CD14-positive monocyte (primary cell): ENCODE results near the gene KLK15. TPM values are rescaled to one million over a fixed set of nuclear protein-coding genes. Genes with fewer than 3 reads are reported as not detected.

Experiments used
- DNase-seq, 3 donors: peaks; one replicate each; pipeline ENCODE4 v3.0.0-alpha.2; 2011 to 2022
- H2AFZ ChIP-seq: 2 replicates; pipeline ENCODE4 v1.6.0; 2012; ENCODE audit warnings: mild to moderate bottlenecking, low read depth, low read length, inconsistent platforms; ENCODE audit not compliant: insufficient read depth, poor library complexity, severe bottlenecking
- H3K27ac ChIP-seq, 2 donors: 1 replicate in 1 of 2; 2 replicates in 1 of 2; pipeline ENCODE4 v1.5.1; 2012 to 2013; ENCODE audit warnings: low read length in 2 of 2, control low read depth in 1 of 2, inconsistent platforms in 1 of 2, low read depth in 1 of 2, mild to moderate bottlenecking in 1 of 2
- H3K27me3 ChIP-seq, 2 donors: one replicate each; pipeline versions ENCODE4 v1.6.0 to v1.6.1; 2011 to 2013; ENCODE audit warnings: low read length in 2 of 2; ENCODE audit not compliant: control insufficient read depth in 2 of 2, insufficient read depth in 2 of 2
- H3K36me3 ChIP-seq, 2 donors: replicated peaks in 1 of 2; 1 replicate in 1 of 2; 2 replicates in 1 of 2; pipeline versions ENCODE4 v1.5.1 to v1.6.1; 2012 to 2013; ENCODE audit warnings: low read length in 2 of 2, control low read depth in 1 of 2, inconsistent platforms in 1 of 2, mild to moderate bottlenecking in 1 of 2; ENCODE audit not compliant: insufficient read depth in 2 of 2, control insufficient read depth in 1 of 2
- H3K4me1 ChIP-seq, 2 donors: 1 replicate in 1 of 2; 2 replicates in 1 of 2; pipeline versions ENCODE4 v1.5.1 to v1.6.1; 2012 to 2013; ENCODE audit warnings: low read length in 2 of 2, control low read depth in 1 of 2, inconsistent platforms in 1 of 2, mild to moderate bottlenecking in 1 of 2, moderate library complexity in 1 of 2; ENCODE audit not compliant: insufficient read depth in 2 of 2, control insufficient read depth in 1 of 2
- H3K4me2 ChIP-seq: replicated peaks from 2 replicates; pipeline ENCODE3; 2012; ENCODE audit warnings: low read length, moderate library complexity, mild to moderate bottlenecking; ENCODE audit not compliant: poor library complexity, severe bottlenecking; ENCODE audit errors: extremely low read depth
- H3K4me3 ChIP-seq, 3 experiments: fragments of 200-600 bp in 1 of 3; sonication (generic) in 1 of 3; replicated peaks in 1 of 3; 1 replicate in 2 of 3; 2 replicates in 1 of 3; pipeline ENCODE4 v1.5.1; 2011 to 2013; ENCODE audit warnings: low read length in 3 of 3, mild to moderate bottlenecking in 3 of 3, control low read depth in 2 of 3, low read depth in 2 of 3, inconsistent platforms in 1 of 3, moderate library complexity in 1 of 3
- H3K79me2 ChIP-seq: 2 replicates; pipeline ENCODE4 v1.6.0; 2012; ENCODE audit warnings: mild to moderate bottlenecking, control low read depth, inconsistent platforms, low read length, moderate library complexity; ENCODE audit not compliant: insufficient read depth
- H3K9ac ChIP-seq: 2 replicates; pipeline ENCODE4 v1.6.0; 2017; ENCODE audit warnings: low read length, mild to moderate bottlenecking; ENCODE audit not compliant: insufficient read depth, poor library complexity, severe bottlenecking
- H3K9me3 ChIP-seq, 2 donors: replicated peaks in 1 of 2; 1 replicate in 1 of 2; 2 replicates in 1 of 2; pipeline versions ENCODE4 v1.5.1 to v1.6.1; 2012 to 2013; ENCODE audit warnings: low read length in 2 of 2, control low read depth in 1 of 2; ENCODE audit not compliant: control insufficient read depth in 1 of 2, insufficient read depth in 1 of 2
- H4K20me1 ChIP-seq: 2 replicates; pipeline ENCODE4 v1.6.0; 2012; ENCODE audit warnings: mild to moderate bottlenecking, low read length, control low read depth, moderate library complexity; ENCODE audit not compliant: insufficient read depth
- H3K27ac Mint-ChIP-seq, 7 donors: one replicate each; pipeline ENCODE4 v1.8.0; 2020; ENCODE audit warnings: mild to moderate bottlenecking in 7 of 7, mixed read lengths in 7 of 7, moderate library complexity in 6 of 7, inconsistent platforms in 2 of 7
- H3K27me3 Mint-ChIP-seq, 3 donors: one replicate each; pipeline ENCODE4 v1.8.0; 2021 to 2022; ENCODE audit warnings: low read depth in 3 of 3, mild to moderate bottlenecking in 3 of 3, mixed read lengths in 3 of 3, moderate library complexity in 3 of 3, inconsistent platforms in 1 of 3
- H3K36me3 Mint-ChIP-seq, 2 donors: one replicate each; pipeline ENCODE4 v1.8.0; 2020; ENCODE audit warnings: mixed read lengths in 2 of 2, inconsistent platforms in 1 of 2, mild to moderate bottlenecking in 1 of 2
- H3K4me1 Mint-ChIP-seq: one replicate; pipeline ENCODE4 v1.8.0; 2020; ENCODE audit warnings: mild to moderate bottlenecking, mixed read lengths
- H3K4me3 Mint-ChIP-seq, 2 donors: one replicate each; pipeline ENCODE4 v1.8.0; 2020; ENCODE audit warnings: mild to moderate bottlenecking in 2 of 2, mixed read lengths in 2 of 2, moderate library complexity in 1 of 2
- H3K9me3 Mint-ChIP-seq, 7 donors: one replicate each; pipeline ENCODE4 v1.8.0; 2020 to 2022; ENCODE audit warnings: mixed read lengths in 7 of 7, mild to moderate bottlenecking in 6 of 7, moderate library complexity in 6 of 7, inconsistent platforms in 2 of 7
- CTCF ChIP-seq: fragments of 200-600 bp; IDR thresholded peaks from one replicate; pipeline ENCODE4 v1.8.0; 2022; ENCODE audit warnings: antibody characterized with exemption, mild to moderate bottlenecking
- WGBS: methylation state at CpG from one replicate; pipeline ENCODE4 v1.1.5; 2013; ENCODE audit warnings: missing lambda C conversion rate; ENCODE audit not compliant: insufficient coverage; 5-methylcytosine and 5-hydroxymethylcytosine counted together
- intact Hi-C, 2 donors: fragments of 100-400 bp; cut with micrococcal nuclease; formaldehyde crosslinking; loops; one replicate each; pipeline versions ENCODE4 v1.15.0 to v1.15.1; 2023
- polyA plus RNA-seq, 3 donors: library from polyadenylated mRNA; depleted of rRNA in 1 of 3; unstranded in 2 of 3; stranded (reverse) in 1 of 3; fragments of 300-500 nt in 2 of 3; fragments of >200 nt in 1 of 3; fragmentation: Illumina TruSeq in 2 of 3; gene quantifications; 1 replicate in 2 of 3; 2 replicates in 1 of 3; pipeline ENCODE4 v1.2.3, GENCODE V29; 2012 to 2021

KLK15 gene
- polyA plus RNA-seq, 3 donors, result not detected

DNA sequence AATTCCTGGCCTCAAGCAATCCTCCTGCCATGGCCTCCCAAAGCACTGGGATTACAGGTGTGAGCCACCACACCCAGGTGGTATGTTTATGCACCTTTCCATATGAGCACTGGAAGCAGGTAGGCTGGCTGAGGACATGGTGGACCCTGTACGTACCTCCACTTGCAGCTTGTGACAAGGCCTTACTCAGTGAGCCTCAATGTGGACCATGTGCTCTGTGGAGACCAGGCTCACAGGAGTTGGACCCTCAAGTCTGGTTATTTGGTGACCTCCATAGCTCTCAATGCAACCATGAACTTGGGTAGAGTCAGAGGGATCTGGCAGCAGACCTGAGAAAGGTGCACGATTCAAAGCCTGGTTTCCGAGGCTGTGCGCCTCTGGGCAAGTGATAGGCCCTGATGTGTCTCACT lies 37.7 kb downstream of the KLK15 start:
- Histone ChIP-seq H3K4me3 (no peak overlapping the region), H2AFZ (no peak overlapping the region), H3K9ac (no peak overlapping the region), H4K20me1 (no peaks in the 10 kb centered on the region), H3K27ac (no peak overlapping the region), H3K9me3 (no peaks in the 10 kb centered on the region), H3K36me3 (peaks cover 18 to 29% of the 10 kb centered on the region in 2 donors), H3K4me1 (no peaks in the 10 kb centered on the region), H3K27me3 (no peaks in the 10 kb centered on the region), H3K4me2 (no peak overlapping the region), H3K79me2 (peaks cover 18% of the 10 kb centered on the region)
- H3K27ac Mint-ChIP-seq, result peak overlapping the region in 1 of 7 donors; percentile 24
- peaks cover 2% of the 10 kb centered on the region for H3K4me1 Mint-ChIP-seq
- no peak for DNase-seq
- intact Hi-C loops, result no loop called here
- no peaks in the 10 kb centered on the region for H3K9me3 Mint-ChIP-seq
- 94% methylated on average over 4 of the region's 4 CpGs for WGBS
- no peak for TF ChIP-seq CTCF
- H3K27me3 Mint-ChIP-seq, result peaks cover 0 to 2% (median 0%) of the 10 kb centered on the region in 3 donors
- H3K36me3 Mint-ChIP-seq, result peaks cover 18 to 43% of the 10 kb centered on the region in 2 donors
- H3K4me3 Mint-ChIP-seq, result no peak overlapping the region

GRCh38 chr19:50794876-50795663 lies 38.3 kb downstream of the KLK15 start:
- Histone ChIP-seq H3K36me3 (peaks cover 15 to 29% of the 10 kb centered on the region in 2 donors), H3K27me3 (no peaks in the 10 kb centered on the region), H3K9me3 (no peaks in the 10 kb centered on the region), H3K4me2 (no peak overlapping the region), H3K79me2 (peaks cover 13% of the 10 kb centered on the region), H4K20me1 (no peaks in the 10 kb centered on the region), H3K9ac (no peak overlapping the region), H3K4me3 (no peak overlapping the region), H2AFZ (no peak overlapping the region), H3K4me1 (no peaks in the 10 kb centered on the region), H3K27ac (no peak overlapping the region)
- H3K4me1 Mint-ChIP-seq, result peaks cover 2% of the 10 kb centered on the region
- WGBS, result 75% methylated on average over 12 of the region's 18 CpGs
- peaks cover 15 to 40% of the 10 kb centered on the region in 2 donors for H3K36me3 Mint-ChIP-seq
- H3K4me3 Mint-ChIP-seq, result no peak overlapping the region
- no peaks in the 10 kb centered on the region for H3K9me3 Mint-ChIP-seq
- DNase-seq, result no peak
- TF ChIP-seq CTCF, result no peak
- intact Hi-C loops, result no loop called here
- H3K27me3 Mint-ChIP-seq, result peaks cover 0 to 2% (median 0%) of the 10 kb centered on the region in 3 donors
- peak overlapping the region in 1 of 7 donors; percentile 83 for H3K27ac Mint-ChIP-seq
